ENCODE data around the gene POLD4.
A peak's percentile ranks its signal among the peaks of the same experiment; 100 is the strongest.

POLD4 gene

DNA sequence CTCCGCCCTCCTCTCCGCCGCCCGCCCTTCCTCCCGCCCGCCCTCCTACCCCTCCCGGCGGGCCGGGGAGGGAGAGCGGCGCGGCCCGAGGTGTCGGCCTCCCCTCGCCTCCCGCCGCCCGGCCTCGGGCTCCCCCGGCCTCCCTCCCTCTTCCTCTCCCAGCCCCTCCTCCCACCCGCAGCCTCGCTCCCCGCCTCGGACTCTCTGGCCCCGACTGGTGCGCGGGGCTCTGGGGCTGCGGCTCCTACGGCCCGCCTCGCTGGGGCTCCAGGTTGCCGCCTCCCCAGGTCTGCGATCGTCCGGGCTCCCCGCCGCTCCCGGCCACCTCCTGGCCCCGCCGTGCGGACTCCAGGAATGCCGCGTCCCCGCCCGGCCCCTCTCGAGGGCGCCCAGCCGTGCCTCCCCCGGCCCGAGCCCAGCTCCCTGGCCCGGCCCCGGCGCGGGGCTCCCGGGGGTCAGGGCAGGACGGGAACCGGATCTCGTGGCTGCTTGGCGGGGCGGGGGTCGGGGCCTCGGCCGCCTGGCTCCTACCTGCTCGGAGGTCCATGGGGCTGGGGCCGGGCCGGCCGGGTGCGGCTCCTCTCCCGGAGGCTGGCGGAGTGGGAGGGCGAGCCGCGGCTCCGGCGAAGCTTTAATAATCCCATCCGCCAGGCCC is 19.8 kb upstream of the POLD4 start, which contains the start of gene CLCF1:
TSS of gene CLCF1 (minus strand) at position 606 of the 655 bp plus-strand sequence. CDS start at position 547, 59 bp downstream.
- TF ChIP-seq, protein P1, sequence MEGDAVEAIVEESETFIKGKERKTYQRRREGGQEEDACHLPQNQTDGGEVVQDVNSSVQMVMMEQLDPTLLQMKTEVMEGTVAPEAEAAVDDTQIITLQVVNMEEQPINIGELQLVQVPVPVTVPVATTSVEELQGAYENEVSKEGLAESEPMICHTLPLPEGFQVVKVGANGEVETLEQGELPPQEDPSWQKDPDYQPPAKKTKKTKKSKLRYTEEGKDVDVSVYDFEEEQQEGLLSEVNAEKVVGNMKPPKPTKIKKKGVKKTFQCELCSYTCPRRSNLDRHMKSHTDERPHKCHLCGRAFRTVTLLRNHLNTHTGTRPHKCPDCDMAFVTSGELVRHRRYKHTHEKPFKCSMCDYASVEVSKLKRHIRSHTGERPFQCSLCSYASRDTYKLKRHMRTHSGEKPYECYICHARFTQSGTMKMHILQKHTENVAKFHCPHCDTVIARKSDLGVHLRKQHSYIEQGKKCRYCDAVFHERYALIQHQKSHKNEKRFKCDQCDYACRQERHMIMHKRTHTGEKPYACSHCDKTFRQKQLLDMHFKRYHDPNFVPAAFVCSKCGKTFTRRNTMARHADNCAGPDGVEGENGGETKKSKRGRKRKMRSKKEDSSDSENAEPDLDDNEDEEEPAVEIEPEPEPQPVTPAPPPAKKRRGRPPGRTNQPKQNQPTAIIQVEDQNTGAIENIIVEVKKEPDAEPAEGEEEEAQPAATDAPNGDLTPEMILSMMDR (IDR thresholded peaks at IDR 0.05; ENCODE audit: control insufficient read depth, extremely low read depth, insufficient read depth): no peak
- DNase-seq (ENCODE audit: low read depth): no peak
- peak within 1 kb of the TSS; percentile 49 for H3K4me3 ChIP-seq (ENCODE audit: low read depth, low read length)

DNA sequence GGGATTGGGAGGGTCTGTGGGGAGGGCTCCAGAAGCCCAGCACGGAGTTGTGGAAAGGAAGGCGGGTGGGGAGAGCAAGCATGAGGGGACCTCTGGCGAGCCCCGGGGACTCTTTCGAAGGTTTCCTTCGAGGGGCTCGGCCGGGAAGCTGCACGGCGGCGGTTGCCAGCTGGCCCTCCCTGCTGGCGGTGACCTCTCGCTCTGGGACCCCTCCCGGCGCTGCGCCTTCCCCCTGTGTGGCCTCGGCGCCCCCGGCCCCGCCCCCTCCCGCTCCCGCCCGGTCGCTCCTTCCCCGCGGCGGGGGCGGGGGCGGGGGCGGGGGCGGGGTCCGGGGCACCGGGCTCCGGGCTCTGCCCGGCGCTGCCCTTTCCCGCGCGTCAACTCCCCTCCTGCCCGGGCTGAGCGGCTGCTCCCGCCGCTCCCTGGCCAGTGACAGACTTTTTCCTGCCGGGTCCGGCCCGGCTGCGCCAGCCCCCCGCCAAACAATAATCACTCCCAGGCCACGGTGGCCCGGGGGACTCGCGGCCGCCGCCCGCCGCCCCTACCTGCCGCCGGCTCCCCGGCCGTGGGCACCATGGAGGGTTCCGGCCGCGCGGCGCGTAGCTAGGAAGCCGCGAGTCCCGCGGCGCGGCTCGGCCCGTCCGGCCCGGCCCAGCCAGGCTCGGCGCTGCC is 19.1 kb upstream of the POLD4 start:
- H3K4me3 ChIP-seq (ENCODE audit: low read depth, low read length): peak overlapping the region; percentile 49
- TF ChIP-seq, protein P1 (IDR thresholded peaks at IDR 0.05; ENCODE audit: control insufficient read depth, extremely low read depth, insufficient read depth): no peak
- DNase-seq (ENCODE audit: low read depth): no peak

DNA sequence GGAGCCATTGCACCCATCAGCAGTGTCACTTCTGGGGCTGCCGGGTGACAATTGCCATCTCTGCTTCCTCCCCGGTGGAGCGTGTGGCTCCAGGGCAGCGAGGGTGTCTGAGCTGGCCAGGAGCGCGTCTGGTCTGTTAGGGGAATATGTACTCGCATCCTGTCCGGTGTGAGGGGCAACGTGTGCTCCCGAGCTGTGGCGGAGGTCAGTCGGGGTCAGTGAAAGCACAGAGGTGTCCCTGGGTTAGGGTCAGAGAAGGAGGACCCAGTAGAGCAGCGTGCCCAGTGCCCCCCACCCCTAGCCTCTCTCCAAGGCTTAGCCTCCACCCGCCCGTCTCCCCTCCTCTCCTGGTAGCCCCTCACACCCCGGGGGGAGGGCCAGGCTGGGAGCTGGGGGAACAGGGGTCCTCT is 18.6 kb upstream of the POLD4 start:
- TF ChIP-seq, protein P1 (IDR thresholded peaks at IDR 0.05; ENCODE audit: control insufficient read depth, extremely low read depth, insufficient read depth): no peak
- no peak for DNase-seq (ENCODE audit: low read depth)
- no peak overlapping the region; the same call in 1 of the 2 replicates for H3K4me3 ChIP-seq (ENCODE audit: low read depth, low read length)

DNA sequence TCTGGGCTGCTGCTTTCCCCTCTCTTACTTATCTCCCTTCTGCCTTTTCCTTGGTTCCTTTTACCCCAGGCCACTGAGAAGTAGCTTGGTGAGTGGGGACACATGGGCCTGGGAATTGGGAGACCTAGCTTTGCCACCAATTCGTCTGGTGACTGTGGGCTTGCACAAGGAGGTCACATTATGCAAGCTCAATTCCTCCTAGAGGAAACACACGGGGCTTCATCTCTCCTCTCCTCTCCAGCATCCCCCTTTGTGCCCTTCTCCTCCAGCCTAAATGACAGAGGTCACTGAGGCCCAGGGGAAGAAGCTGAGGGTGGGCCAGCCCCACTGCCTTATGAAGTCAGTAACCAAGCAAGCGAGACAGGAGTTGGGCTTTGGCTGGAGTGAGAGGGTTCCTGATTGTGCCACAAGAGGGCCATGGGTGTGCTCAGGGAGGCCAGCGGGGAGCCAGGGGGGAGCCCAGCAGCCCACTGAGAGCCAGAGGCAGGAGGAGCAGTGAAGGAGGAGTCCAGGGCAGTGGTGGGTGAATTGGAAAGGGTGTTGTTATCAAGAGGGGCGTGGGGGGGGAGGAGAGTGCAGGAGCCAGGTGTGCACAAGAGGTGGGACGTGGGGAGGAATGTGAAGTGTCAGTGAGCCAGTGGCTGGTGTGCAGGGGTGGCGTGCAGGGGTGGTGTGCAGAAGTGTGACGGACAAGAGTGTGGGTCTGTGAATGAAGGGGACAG is 18.0 kb upstream of the POLD4 start:
- no peak overlapping the region for H3K4me3 ChIP-seq (ENCODE audit: low read depth, low read length)
- DNase-seq (ENCODE audit: low read depth): no peak
- TF ChIP-seq, protein P1 (IDR thresholded peaks at IDR 0.05; ENCODE audit: control insufficient read depth, extremely low read depth, insufficient read depth): no peak

DNA sequence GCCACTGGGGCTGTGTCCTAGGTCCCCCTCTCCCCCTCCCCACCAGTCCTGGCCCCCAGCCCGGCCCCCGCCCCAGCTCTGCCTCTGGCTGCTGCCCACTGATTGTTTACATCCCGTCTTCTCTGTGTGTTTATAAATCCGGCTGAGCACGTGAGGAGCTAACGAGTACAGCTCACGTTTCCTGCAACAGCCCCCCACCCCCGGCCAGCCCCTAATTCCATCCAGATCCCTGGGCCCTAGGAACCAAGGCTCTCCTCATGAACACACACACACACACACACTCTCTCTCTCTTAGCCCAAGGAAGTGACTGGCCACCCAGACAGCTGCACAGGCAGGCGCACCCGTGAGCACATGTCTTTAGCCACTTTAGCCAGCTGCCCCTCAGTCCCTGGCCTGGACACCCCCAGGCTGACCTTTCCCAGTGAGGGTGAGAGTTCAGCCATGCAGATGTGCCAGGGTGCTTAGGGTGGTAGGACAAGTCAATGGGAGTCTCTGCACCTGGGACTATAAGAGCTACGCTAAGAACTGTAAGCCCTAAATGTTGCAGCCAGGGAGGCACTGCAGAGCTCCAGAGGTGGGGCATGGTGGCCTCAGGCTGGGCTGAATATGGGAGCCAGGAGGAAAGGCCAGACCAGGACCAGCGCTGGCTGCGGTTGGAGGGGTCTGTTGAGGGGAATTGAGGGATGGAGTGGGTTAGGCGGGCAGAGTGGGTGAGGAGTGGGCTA is 17.2 kb upstream of the POLD4 start:
- H3K4me3 ChIP-seq (ENCODE audit: low read depth, low read length): no peak overlapping the region
- TF ChIP-seq, protein P1 (IDR thresholded peaks at IDR 0.05; ENCODE audit: control insufficient read depth, extremely low read depth, insufficient read depth): no peak
- DNase-seq (ENCODE audit: low read depth): no peak

DNA sequence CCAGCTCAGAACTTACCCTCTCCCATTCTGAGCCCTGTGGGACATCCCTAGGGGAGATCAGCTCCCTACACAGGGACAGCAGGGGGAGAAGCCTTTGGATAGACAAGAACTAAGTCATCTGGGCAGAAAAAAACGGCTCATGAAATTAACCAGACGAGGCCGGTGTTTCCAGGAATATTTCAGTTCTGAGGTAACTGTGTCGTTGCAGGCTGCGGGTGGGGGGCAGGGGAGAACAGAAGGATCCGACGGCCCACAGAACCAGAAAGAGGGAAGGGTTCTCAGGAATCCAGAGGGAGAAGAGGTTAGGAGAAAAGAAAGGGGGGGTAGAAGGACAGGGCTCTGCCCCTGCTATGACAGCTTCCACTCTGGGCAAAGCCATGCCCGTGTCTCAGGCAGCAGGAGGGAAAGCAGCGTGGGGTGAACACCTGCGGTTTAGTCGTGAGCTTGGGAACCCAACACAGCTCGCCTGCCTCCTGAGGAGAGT is 16.5 kb upstream of the POLD4 start:
- TF ChIP-seq, protein P1 (IDR thresholded peaks at IDR 0.05; ENCODE audit: control insufficient read depth, extremely low read depth, insufficient read depth): no peak
- H3K4me3 ChIP-seq (ENCODE audit: low read depth, low read length): no peak overlapping the region
- DNase-seq (ENCODE audit: low read depth): no peak

All from LNCaP clone FGC (cell line).